ENCODE results near the gene MRPS7. TPM values are rescaled to one million over a fixed set of nuclear protein-coding genes. Genes with fewer than 3 reads are reported as not detected.
A peak's percentile ranks its signal among the peaks of the same experiment; 100 is the strongest.

The MRPS7 gene
- polyA plus RNA-seq (2012; ENCODE audit: insufficient read depth, insufficient read length) = 157 TPM

- peak within 1 kb of the TSS; percentile 99 for H3K4me3 ChIP-seq (ENCODE audit: low read length)
These were observed at the start of gene MRPS7, which contains the start of gene GGA3 for GRCh38 chr17:75261336-75262111. MRPS7 (plus strand) TSS chr17:75261879; CDS start chr17:75261901, 22 bp downstream. GGA3 (minus strand) TSS chr17:75261606; CDS start chr17:75261587, 19 bp downstream.

DNA sequence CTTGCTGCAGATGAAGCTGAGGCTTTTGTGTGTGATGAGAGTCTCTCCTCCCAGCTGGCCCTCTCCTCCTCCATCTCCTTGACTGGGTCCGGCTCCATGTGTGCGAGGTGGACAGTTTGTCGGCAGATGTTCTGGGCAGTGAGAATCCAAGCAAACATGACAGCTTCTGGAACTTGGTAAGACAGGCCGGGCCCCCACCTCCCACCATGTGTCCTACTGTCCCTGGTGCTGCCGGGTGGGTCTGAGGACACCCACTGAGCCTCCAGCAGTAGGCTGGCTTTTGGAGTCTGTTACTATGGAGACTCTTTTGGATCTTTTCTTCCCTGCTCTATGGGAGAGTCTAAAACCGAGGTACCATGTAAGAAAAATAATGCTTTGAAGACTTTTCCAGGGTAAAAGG, 43.5 kb upstream of the MRPS7 start:
- no peak for DNase-seq (ENCODE audit: low read depth, low spot score)
- no peak overlapping the region for H3K4me3 ChIP-seq (ENCODE audit: low read length)

More at GRCh38 chr17:75261336-75262111, at the start of gene MRPS7, which contains the start of gene GGA3:
- DNase-seq (ENCODE audit: low read depth, low spot score) = peak; percentile 88

DNA sequence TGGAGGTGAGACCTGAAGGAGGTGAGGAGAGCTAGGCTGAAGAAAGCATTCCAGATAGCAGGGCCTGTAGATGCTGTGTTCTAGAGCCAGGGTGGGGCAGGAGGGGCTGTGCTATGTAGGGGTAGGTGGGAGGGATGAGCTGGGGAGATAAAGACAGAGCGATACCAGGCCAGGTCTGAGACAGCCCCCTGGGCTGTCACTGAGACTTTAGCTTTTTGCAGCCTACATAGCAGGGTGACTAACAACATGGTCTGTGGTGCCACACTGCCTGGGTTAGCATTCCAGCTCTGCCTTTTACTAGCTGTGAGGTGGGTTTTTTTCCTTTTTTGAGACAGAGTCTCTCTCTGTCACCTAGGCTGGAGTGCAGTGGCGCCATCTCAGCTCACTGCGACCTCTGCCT, 41.9 kb upstream of the MRPS7 start:
- DNase-seq (ENCODE audit: low read depth, low spot score) = no peak
- no peak overlapping the region for H3K4me3 ChIP-seq (ENCODE audit: low read length)

DNA sequence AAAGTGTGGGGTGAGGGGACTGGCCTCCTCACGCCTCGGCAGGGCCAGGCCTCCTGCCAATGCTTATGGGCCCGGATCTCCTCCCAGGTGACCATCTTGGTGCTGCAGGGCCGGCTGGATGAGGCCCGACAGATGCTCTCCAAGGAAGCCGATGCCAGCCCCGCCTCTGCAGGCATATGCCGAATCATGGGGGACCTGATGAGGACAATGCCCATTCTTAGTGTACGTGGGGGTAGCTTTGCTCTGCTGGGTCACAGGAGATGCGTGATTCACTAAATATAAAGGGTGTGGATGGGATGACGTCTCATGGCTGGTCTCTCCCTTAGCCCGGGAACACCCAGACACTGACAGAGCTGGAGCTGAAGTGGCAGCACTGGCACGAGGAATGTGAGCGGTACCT, 36.7 kb upstream of the MRPS7 start:
- no peak overlapping the region for H3K4me3 ChIP-seq (ENCODE audit: low read length)
- DNase-seq (ENCODE audit: low read depth, low spot score) = no peak

GRCh38 chr17:75227729-75228128, 34.0 kb upstream of the MRPS7 start:
- DNase-seq (ENCODE audit: low read depth, low spot score) = no peak
- no peak overlapping the region for H3K4me3 ChIP-seq (ENCODE audit: low read length)

DNA sequence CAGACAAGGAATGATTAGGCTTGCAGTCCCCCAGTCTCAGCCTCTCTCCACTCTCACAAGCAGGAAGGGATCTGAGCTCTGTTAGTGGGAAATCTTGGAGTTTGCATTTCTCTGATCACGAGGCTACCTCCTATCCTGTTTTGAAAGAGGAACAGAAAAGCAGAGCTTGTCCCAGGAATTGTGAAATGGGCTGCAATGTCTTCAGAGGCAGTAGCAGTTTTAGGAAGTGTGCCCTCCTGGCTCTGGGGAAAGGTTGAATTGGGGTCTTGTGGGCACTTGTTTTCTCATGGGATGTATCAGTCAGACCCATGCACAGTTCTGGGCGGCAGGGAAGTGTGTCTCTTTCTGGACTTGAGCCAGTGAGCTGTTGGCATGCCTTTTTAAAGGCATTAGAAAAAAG, 33.4 kb upstream of the MRPS7 start:
- no peak for DNase-seq (ENCODE audit: low read depth, low spot score)

GRCh38 chr17:75228847-75229246, 32.8 kb upstream of the MRPS7 start:
- DNase-seq (ENCODE audit: low read depth, low spot score) = no peak

More for the DNA sequence above, 33.4 kb upstream of the MRPS7 start:
- no peak overlapping the region for H3K4me3 ChIP-seq (ENCODE audit: low read length)

DNA sequence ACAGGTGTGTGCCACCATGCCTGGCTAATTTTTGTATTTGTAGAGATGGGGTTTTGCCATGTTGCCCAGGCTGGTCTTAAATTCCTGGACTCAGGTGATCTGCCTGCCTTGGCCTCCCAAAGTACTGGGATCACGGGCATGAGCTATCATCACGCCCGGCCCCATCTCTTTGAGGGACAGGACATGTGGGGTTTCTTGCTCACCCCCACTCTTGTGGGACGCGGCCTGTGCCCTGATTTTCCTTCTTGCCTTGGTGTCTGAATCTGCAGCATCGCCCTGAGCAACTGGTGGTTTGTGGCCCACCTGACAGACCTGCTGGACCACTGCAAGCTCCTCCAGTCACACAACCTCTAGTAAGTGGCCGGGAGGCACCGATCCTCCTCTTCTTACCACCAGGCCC, 30.6 kb upstream of the MRPS7 start:
- no peak for DNase-seq (ENCODE audit: low read depth, low spot score)
- H3K4me3 ChIP-seq (ENCODE audit: low read length) = no peak overlapping the region

More at GRCh38 chr17:75228847-75229246, 32.8 kb upstream of the MRPS7 start:
- no peak overlapping the region for H3K4me3 ChIP-seq (ENCODE audit: low read length)

DNA sequence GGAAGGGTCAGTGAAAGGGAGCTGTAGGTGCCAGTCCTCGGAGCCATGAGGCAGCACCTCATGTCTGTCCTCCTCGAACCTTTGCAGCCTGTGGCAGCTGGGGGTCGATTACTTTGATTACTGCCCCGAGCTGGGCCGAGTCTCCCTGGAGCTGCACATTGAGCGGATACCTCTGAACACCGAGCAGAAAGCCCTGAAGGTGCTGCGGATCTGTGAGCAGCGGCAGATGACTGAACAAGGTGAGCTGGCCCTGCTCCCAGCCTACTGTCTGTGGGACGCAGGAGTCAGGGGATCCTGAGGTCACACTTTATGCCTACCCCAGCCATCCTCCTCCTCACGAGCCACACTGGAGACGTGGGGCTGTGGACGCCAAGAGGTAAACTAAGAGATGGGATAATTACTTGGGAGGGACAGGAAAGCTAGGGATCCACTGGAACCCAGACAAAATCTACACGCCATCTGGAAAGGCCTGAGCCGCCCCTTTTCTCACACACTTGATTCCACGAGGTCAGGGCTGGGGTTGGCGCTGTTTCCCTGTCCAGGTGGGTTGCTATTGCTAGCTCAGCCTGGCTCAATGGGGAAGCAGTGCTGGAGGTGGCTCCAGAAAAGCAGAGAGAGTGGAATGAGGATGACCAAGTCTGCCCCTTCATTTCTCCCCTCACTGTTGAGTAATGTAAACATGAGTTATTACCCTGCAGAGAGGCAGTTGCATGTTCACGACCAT, 29.8 kb upstream of the MRPS7 start:
- H3K4me3 ChIP-seq (ENCODE audit: low read length) = no peak overlapping the region
- DNase-seq (ENCODE audit: low read depth, low spot score) = no peak

GRCh38 chr17:75232786-75233185, 28.9 kb upstream of the MRPS7 start:
- no peak for DNase-seq (ENCODE audit: low read depth, low spot score)
- H3K4me3 ChIP-seq (ENCODE audit: low read length) = no peak overlapping the region

GRCh38 chr17:75237100-75238014, 24.3 kb upstream of the MRPS7 start:
- DNase-seq (ENCODE audit: low read depth, low spot score) = no peak
- H3K4me3 ChIP-seq (ENCODE audit: low read length) = no peak overlapping the region

GRCh38 chr17:75238020-75238580, 23.6 kb upstream of the MRPS7 start:
- no peak overlapping the region for H3K4me3 ChIP-seq (ENCODE audit: low read length)
- no peak for DNase-seq (ENCODE audit: low read depth, low spot score)

DNA sequence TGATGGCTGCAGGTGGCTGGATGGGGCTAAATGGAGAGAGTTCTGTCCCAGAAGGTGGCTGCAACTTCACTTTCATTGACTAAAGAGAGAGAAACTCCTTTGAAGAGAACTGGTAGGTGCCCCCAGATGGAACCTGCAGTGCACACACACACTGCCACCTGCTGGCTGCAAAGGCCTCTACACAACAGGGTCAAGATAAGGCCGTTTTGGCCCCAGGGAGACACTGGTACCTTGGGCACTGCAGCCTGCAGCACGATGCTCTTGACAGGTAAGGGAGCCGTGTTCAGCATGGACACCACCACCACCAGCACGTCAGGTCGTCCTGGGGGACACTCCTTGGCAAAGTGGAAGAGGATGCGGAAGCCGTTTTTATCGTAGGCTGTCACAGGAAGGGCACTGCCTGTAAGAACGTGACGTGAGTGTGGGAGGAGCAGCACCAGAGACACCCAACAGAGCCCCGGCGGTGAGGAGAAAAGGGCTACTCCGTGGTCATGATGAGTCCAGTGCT, 22.9 kb upstream of the MRPS7 start:
- H3K4me3 ChIP-seq (ENCODE audit: low read length) = no peak overlapping the region
- peak; percentile 64 for DNase-seq (ENCODE audit: low read depth, low spot score)

DNA sequence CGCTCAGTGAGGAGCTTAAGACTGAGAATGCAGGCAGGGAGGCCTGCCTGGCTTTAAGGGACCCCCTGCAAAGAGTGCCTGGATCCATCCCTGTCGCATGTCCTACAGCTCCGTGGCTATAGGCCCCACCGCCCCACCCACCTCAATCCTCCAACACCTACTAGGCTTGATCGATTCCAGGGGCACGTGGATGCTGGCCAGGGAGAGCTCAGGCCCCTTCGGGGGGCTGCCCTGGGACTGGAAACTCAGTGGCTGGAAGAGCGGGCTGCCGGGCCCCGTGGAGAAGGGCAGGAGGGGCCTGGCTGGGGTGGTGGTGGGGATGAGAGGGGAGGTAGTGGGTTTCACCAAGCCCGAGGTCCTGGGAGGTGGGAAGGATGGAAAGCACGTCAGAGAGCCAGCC, 22.5 kb upstream of the MRPS7 start:
- H3K4me3 ChIP-seq (ENCODE audit: low read length) = no peak overlapping the region
- DNase-seq (ENCODE audit: low read depth, low spot score) = no peak

- DNase-seq (ENCODE audit: low read depth, low spot score) = no peak
- H3K4me3 ChIP-seq (ENCODE audit: low read length) = no peak overlapping the region
These were observed 21.8 kb upstream of the MRPS7 start for GRCh38 chr17:75239778-75240393.

GRCh38 chr17:75240394-75241142, 21.1 kb upstream of the MRPS7 start:
- DNase-seq (ENCODE audit: low read depth, low spot score) = peak; percentile 32

GRCh38 chr17:75241143-75241430, 20.6 kb upstream of the MRPS7 start:
- no peak for DNase-seq (ENCODE audit: low read depth, low spot score)
- H3K4me3 ChIP-seq (ENCODE audit: low read length) = no peak overlapping the region

More at GRCh38 chr17:75240394-75241142, 21.1 kb upstream of the MRPS7 start:
- no peak overlapping the region for H3K4me3 ChIP-seq (ENCODE audit: low read length)

DNA sequence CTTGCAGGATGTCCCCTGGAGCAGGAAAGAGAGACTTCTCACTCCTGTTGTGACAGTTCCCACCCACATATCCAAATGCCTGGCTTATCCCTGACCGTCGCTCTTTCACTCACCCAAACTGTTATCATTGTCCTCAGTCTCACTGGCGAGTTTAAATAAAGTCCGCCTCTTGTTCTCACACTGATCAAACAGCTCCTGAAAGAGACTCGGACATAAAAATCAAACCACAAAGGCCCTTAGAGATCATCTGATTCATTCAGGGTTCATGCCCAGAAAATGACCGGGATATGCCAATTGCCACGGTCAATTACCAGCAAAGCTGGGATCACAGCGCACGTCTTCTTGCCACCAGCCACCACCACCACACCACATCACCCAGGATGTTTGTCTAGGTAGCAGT, 20.2 kb upstream of the MRPS7 start:
- DNase-seq (ENCODE audit: low read depth, low spot score) = no peak
- H3K4me3 ChIP-seq (ENCODE audit: low read length) = no peak overlapping the region
